Measurements from ENCODE around the gene FUCA1. TPM values are rescaled to one million over a fixed set of nuclear protein-coding genes. Genes with fewer than 3 reads are reported as not detected.
"Not testable (repeated sequence)": the region's sequence is repeated elsewhere in the genome, so short reads cannot be mapped to it uniquely, and the experiment has no call there.

FUCA1 gene
- total RNA-seq, 1 donor from 2014 or later = 3.5 TPM

GRCh38 chr1:23905461-23906025, 37.5 kb upstream of the FUCA1 start:
- Mint-ChIP-seq H3K4me3 (no peak overlapping the region), H3K27me3 (ENCODE audit: insufficient read depth) (peaks cover 45% of the 10 kb centered on the region), H3K36me3 (ENCODE audit: low read depth) (no peaks in the 10 kb centered on the region), H3K27ac (no peak overlapping the region), H3K9me3 (no peaks in the 10 kb centered on the region), H3K4me1 (ENCODE audit: low read depth) (peaks cover 38% of the 10 kb centered on the region)
- DNase-seq (ENCODE audit: low spot score) = no peak
- intact Hi-C loops (cut with micrococcal nuclease) = loop anchor here (2.0 kb wide), 1 partner anchor 53 kb away; the partner anchor contains the start of gene PNRC2

GRCh38 chr1:23904748-23905357, 36.8 kb upstream of the FUCA1 start:
- Mint-ChIP-seq H3K4me1 (ENCODE audit: low read depth) (peaks cover 33% of the 10 kb centered on the region), H3K4me3 (no peak overlapping the region), H3K36me3 (ENCODE audit: low read depth) (no peaks in the 10 kb centered on the region), H3K27ac (no peak overlapping the region), H3K9me3 (no peaks in the 10 kb centered on the region), H3K27me3 (ENCODE audit: insufficient read depth) (peaks cover 49% of the 10 kb centered on the region)
- intact Hi-C loops (cut with micrococcal nuclease) = loop anchor here (2.0 kb wide), 1 partner anchor 54 kb away; the partner anchor contains the start of gene PNRC2
- peak; percentile 17 for DNase-seq (ENCODE audit: low spot score)

- H3K4me1 Mint-ChIP-seq (ENCODE audit: low read depth) = peaks cover 26% of the 10 kb centered on the region
- intact Hi-C loops (cut with micrococcal nuclease) = loop anchor here (2.0 kb wide), 1 partner anchor 55 kb away; the partner anchor contains the start of gene PNRC2
- no peak for DNase-seq (ENCODE audit: low spot score)
- no peaks in the 10 kb centered on the region for H3K9me3 Mint-ChIP-seq
- no peak overlapping the region for H3K4me3 Mint-ChIP-seq
- H3K27me3 Mint-ChIP-seq (ENCODE audit: insufficient read depth) = peaks cover 49% of the 10 kb centered on the region
- H3K27ac Mint-ChIP-seq = no peak overlapping the region
- no peaks in the 10 kb centered on the region for H3K36me3 Mint-ChIP-seq (ENCODE audit: low read depth)
Observed at GRCh38 chr1:23903754-23904153, 35.7 kb upstream of the FUCA1 start.

- no peaks in the 10 kb centered on the region for H3K36me3 Mint-ChIP-seq (ENCODE audit: low read depth)
- no peak for DNase-seq (ENCODE audit: low spot score)
- H3K4me1 Mint-ChIP-seq (ENCODE audit: low read depth) = peaks cover 22% of the 10 kb centered on the region
- intact Hi-C loops (cut with micrococcal nuclease) = no loop called here
- H3K27ac Mint-ChIP-seq = no peak overlapping the region
- peaks cover 49% of the 10 kb centered on the region for H3K27me3 Mint-ChIP-seq (ENCODE audit: insufficient read depth)
- no peaks in the 10 kb centered on the region for H3K9me3 Mint-ChIP-seq
- H3K4me3 Mint-ChIP-seq = no peak overlapping the region
Observed at GRCh38 chr1:23902321-23903278, 34.5 kb upstream of the FUCA1 start.

- DNase-seq (ENCODE audit: low spot score); H3K9me3 Mint-ChIP-seq; H3K27ac Mint-ChIP-seq; H3K36me3 Mint-ChIP-seq (ENCODE audit: low read depth); H3K4me3 Mint-ChIP-seq; intact Hi-C loops (cut with micrococcal nuclease): not testable (repeated sequence)
- H3K27me3 Mint-ChIP-seq (ENCODE audit: insufficient read depth) = peaks cover 48% of the 10 kb centered on the region
- H3K4me1 Mint-ChIP-seq (ENCODE audit: low read depth) = peaks cover 18% of the 10 kb centered on the region
Observed at GRCh38 chr1:23900017-23900416, 31.9 kb upstream of the FUCA1 start.

GRCh38 chr1:23899070-23899469, 31.0 kb upstream of the FUCA1 start:
- no peak for DNase-seq (ENCODE audit: low spot score)
- intact Hi-C loops (cut with micrococcal nuclease) = no loop called here

GRCh38 chr1:23897083-23897482, 29.0 kb upstream of the FUCA1 start:
- Mint-ChIP-seq H3K4me1 (ENCODE audit: low read depth) (peaks cover 9% of the 10 kb centered on the region), H3K27ac (no peak overlapping the region), H3K36me3 (ENCODE audit: low read depth) (no peaks in the 10 kb centered on the region), H3K9me3 (no peaks in the 10 kb centered on the region), H3K4me3 (no peak overlapping the region), H3K27me3 (ENCODE audit: insufficient read depth) (peaks cover 37% of the 10 kb centered on the region)
- DNase-seq (ENCODE audit: low spot score) = no peak
- intact Hi-C loops (cut with micrococcal nuclease) = no loop called here

More at GRCh38 chr1:23899070-23899469, 31.0 kb upstream of the FUCA1 start:
- Mint-ChIP-seq H3K27me3 (ENCODE audit: insufficient read depth) (peaks cover 41% of the 10 kb centered on the region), H3K36me3 (ENCODE audit: low read depth) (no peaks in the 10 kb centered on the region), H3K4me3 (no peak overlapping the region), H3K4me1 (ENCODE audit: low read depth) (peaks cover 9% of the 10 kb centered on the region), H3K27ac (no peak overlapping the region), H3K9me3 (no peaks in the 10 kb centered on the region)

- intact Hi-C loops (cut with micrococcal nuclease) = no loop called here
Observed at GRCh38 chr1:23896491-23896890, 28.4 kb upstream of the FUCA1 start.

GRCh38 chr1:23895993-23896392, 27.9 kb upstream of the FUCA1 start:
- DNase-seq (ENCODE audit: low spot score) = no peak
- no peak overlapping the region for H3K4me3 Mint-ChIP-seq
- H3K27ac Mint-ChIP-seq = no peak overlapping the region
- peaks cover 9% of the 10 kb centered on the region for H3K4me1 Mint-ChIP-seq (ENCODE audit: low read depth)
- no peaks in the 10 kb centered on the region for H3K36me3 Mint-ChIP-seq (ENCODE audit: low read depth)
- H3K9me3 Mint-ChIP-seq = no peaks in the 10 kb centered on the region
- intact Hi-C loops (cut with micrococcal nuclease) = no loop called here
- peaks cover 28% of the 10 kb centered on the region for H3K27me3 Mint-ChIP-seq (ENCODE audit: insufficient read depth)

More at GRCh38 chr1:23896491-23896890, 28.4 kb upstream of the FUCA1 start:
- Mint-ChIP-seq H3K4me3 (no peak overlapping the region), H3K9me3 (no peaks in the 10 kb centered on the region), H3K4me1 (ENCODE audit: low read depth) (peaks cover 9% of the 10 kb centered on the region), H3K27ac (no peak overlapping the region), H3K27me3 (ENCODE audit: insufficient read depth) (peaks cover 33% of the 10 kb centered on the region), H3K36me3 (ENCODE audit: low read depth) (no peaks in the 10 kb centered on the region)
- no peak for DNase-seq (ENCODE audit: low spot score)

- Mint-ChIP-seq H3K4me1 (ENCODE audit: low read depth) (peaks cover 9% of the 10 kb centered on the region), H3K36me3 (ENCODE audit: low read depth) (no peaks in the 10 kb centered on the region), H3K9me3 (no peaks in the 10 kb centered on the region), H3K4me3 (no peak overlapping the region), H3K27me3 (ENCODE audit: insufficient read depth) (peaks cover 20% of the 10 kb centered on the region), H3K27ac (no peak overlapping the region)
- intact Hi-C loops (cut with micrococcal nuclease) = no loop called here
- no peak for DNase-seq (ENCODE audit: low spot score)
Observed at GRCh38 chr1:23895082-23895481, 27.0 kb upstream of the FUCA1 start.

GRCh38 chr1:23889074-23889473, 21.0 kb upstream of the FUCA1 start:
- Mint-ChIP-seq H3K9me3 (no peaks in the 10 kb centered on the region), H3K36me3 (ENCODE audit: low read depth) (no peaks in the 10 kb centered on the region), H3K27ac (no peak overlapping the region), H3K4me3 (no peak overlapping the region), H3K27me3 (ENCODE audit: insufficient read depth) (peaks cover 6% of the 10 kb centered on the region), H3K4me1 (ENCODE audit: low read depth) (no peaks in the 10 kb centered on the region)
- no peak for DNase-seq (ENCODE audit: low spot score)
- intact Hi-C loops (cut with micrococcal nuclease) = no loop called here

- H3K36me3 Mint-ChIP-seq (ENCODE audit: low read depth) = no peaks in the 10 kb centered on the region
- H3K27me3 Mint-ChIP-seq (ENCODE audit: insufficient read depth) = peaks cover 4% of the 10 kb centered on the region
- no peak overlapping the region for H3K4me3 Mint-ChIP-seq
- no peak overlapping the region for H3K27ac Mint-ChIP-seq
- DNase-seq (ENCODE audit: low spot score) = no peak
- intact Hi-C loops (cut with micrococcal nuclease) = no loop called here
- no peaks in the 10 kb centered on the region for H3K4me1 Mint-ChIP-seq (ENCODE audit: low read depth)
- no peaks in the 10 kb centered on the region for H3K9me3 Mint-ChIP-seq
Observed at GRCh38 chr1:23885222-23885621, 17.1 kb upstream of the FUCA1 start.

- H3K9me3 Mint-ChIP-seq = peaks cover 12% of the 10 kb centered on the region
- H3K4me1 Mint-ChIP-seq (ENCODE audit: low read depth) = no peaks in the 10 kb centered on the region
- H3K27me3 Mint-ChIP-seq (ENCODE audit: insufficient read depth) = peaks cover 3% of the 10 kb centered on the region
- intact Hi-C loops (cut with micrococcal nuclease) = no loop called here
- no peak for DNase-seq (ENCODE audit: low spot score)
- no peaks in the 10 kb centered on the region for H3K36me3 Mint-ChIP-seq (ENCODE audit: low read depth)
- H3K4me3 Mint-ChIP-seq = no peak overlapping the region
- no peak overlapping the region for H3K27ac Mint-ChIP-seq
Observed at GRCh38 chr1:23882746-23883145, 14.7 kb upstream of the FUCA1 start.
